Cardiac septum (tissue), 1 donor: ENCODE results near the gene MAP3K21. TPM values are rescaled to one million over a fixed set of nuclear protein-coding genes. Genes with fewer than 3 reads are reported as not detected.

Experiments
- DNase-seq: peaks from one replicate; pipeline ENCODE4 v3.0.0-alpha.2; 2020; ENCODE audit warnings: low spot score
- intact Hi-C: fragments of 100-400 bp; cut with DNase I; formaldehyde crosslinking; loops from one replicate; pipeline ENCODE4 v1.14.0; 2022
- total RNA-seq: library from RNA; stranded (reverse); fragmentation: NEBNext Ultra II Directional; extraction: Animal tissue kit (Norgen Biotek cat#: 25700); gene quantifications from one replicate; pipeline ENCODE4 v1.2.1, GENCODE V29; 2021
- donor health status: DM: no; HTN: no; CAD: no.

The MAP3K21 gene
- total RNA-seq, 1 donor from 2014 or later, result 0.27 TPM

- intact Hi-C loops, result no loop called here
- DNase-seq, result no peak
Observed at GRCh38 chr1:233410906-233411305, 83.4 kb downstream of the MAP3K21 start.

- no peak for DNase-seq
- intact Hi-C loops, result no loop called here
Observed at GRCh38 chr1:233412812-233413211, 85.3 kb downstream of the MAP3K21 start.

GRCh38 chr1:233421293-233421692 lies 93.8 kb downstream of the MAP3K21 start:
- no peak for DNase-seq
- intact Hi-C loops, result no loop called here

- no peak for DNase-seq
- intact Hi-C loops, result no loop called here
Observed at GRCh38 chr1:233424779-233425178, 97.3 kb downstream of the MAP3K21 start.

- intact Hi-C loops, result no loop called here
- no peak for DNase-seq
Observed at GRCh38 chr1:233427907-233428306, 100.4 kb downstream of the MAP3K21 start.

- intact Hi-C loops, result no loop called here
Observed at GRCh38 chr1:233431753-233432403, 104.4 kb downstream of the MAP3K21 start.

GRCh38 chr1:233432916-233433315 lies 105.4 kb downstream of the MAP3K21 start:
- intact Hi-C loops, result no loop called here
- no peak for DNase-seq

More at GRCh38 chr1:233431753-233432403, 104.4 kb downstream of the MAP3K21 start:
- no peak for DNase-seq

- no peak for DNase-seq
- intact Hi-C loops, result no loop called here
Observed at GRCh38 chr1:233433436-233434210, 106.1 kb downstream of the MAP3K21 start.

Other genes starting within 250 kb of the MAP3K21 start
- gene PCNX2, start 32.0 kb upstream of the MAP3K21 start, total RNA-seq, result 4.2 TPM